DOHH2 (cell line): ENCODE measurements around the gene RAPGEF3.

ENCODE experiments used
- CTCF ChIP-seq: fragments of 200-600 bp; sonication (generic); IDR thresholded peaks from one replicate; pipeline ENCODE4 v1.5.1; 2014; ENCODE audit warnings: antibody characterized with exemption, mild to moderate bottlenecking, low read depth, low read length; ENCODE audit not compliant: poor library complexity, severe bottlenecking
- EZH2phosphoT487 ChIP-seq: fragments of 200-600 bp; sonication (generic); IDR thresholded peaks from 2 replicates; pipeline ENCODE4 v1.6.1; 2017; ENCODE audit warnings: borderline replicate concordance, mild to moderate bottlenecking, antibody characterized with exemption, low read length, moderate library complexity, mixed read lengths

DNA sequence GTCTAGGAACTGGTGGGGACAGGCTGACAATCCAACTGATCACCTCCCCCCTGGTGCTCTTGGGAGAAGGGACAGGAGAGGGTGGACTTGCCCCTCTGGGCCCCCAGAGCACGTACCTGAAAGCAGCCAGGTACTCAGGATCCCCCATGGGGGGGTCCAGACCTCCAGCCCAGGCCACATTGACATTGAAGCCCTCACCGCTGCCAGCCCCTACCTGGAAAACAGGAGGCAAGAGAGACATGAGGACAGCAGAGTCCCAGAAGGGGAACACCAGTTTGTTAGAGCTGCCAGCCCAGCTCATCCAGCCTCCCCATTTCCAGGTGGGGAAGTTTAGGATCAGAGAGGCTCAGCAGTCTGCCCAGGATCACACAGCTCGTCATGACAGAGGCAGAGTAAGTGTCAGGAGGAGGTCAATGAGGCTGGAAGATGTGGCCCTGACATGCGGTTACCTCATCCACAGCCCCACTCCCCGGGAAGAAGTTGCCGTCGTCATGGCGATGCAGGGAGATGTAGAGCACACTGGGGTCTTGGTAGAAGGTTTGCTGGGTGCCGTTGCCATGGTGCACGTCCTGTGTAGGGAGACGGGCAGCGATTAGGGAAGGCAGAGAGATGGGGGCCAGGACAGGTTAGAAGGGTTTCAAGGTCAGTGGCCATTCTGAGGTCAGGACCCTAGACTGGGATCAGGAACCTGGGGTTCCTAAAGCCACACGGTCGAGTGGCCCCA, 29.1 kb upstream of the RAPGEF3 start:
- TF ChIP-seq CTCF (no peak), EZH2phosphoT487 (no peak)
